CD4-positive, alpha-beta T cell treated with Interleukin-4 for 1 hour (primary cell): ENCODE results near the gene MIAT.
"Not testable (repeated sequence)": the region's sequence is repeated elsewhere in the genome, so short reads cannot be mapped to it uniquely, and the experiment has no call there.

Source experiments
- DNase-seq, 2 donors: peaks; one replicate each; pipeline ENCODE4 v3.0.0-alpha.2; 2020 to 2022

MIAT gene

GRCh38 chr22:26656891-26657851 lies at the start of gene MIAT:
Gene MIAT, plus strand, starts transcription at chr22:26657588.
- peak; percentile 60 to 72 for DNase-seq

GRCh38 chr22:26608129-26608528 lies 49.3 kb upstream of the MIAT start:
- DNase-seq: no peak

- DNase-seq: no peak
These were observed 48.1 kb upstream of the MIAT start for GRCh38 chr22:26609287-26609686.

- peak; percentile 17 to 44 for DNase-seq
These were observed 47.1 kb upstream of the MIAT start for GRCh38 chr22:26610072-26610958.

GRCh38 chr22:26610996-26611395 lies 46.4 kb upstream of the MIAT start:
- no peak for DNase-seq

- no peak for DNase-seq
These were observed 44.7 kb upstream of the MIAT start for GRCh38 chr22:26612652-26613051.

- DNase-seq: not testable (repeated sequence)
These were observed 43.6 kb upstream of the MIAT start for GRCh38 chr22:26613753-26614152.

GRCh38 chr22:26614322-26614721 lies 43.1 kb upstream of the MIAT start:
- DNase-seq: no peak

- DNase-seq: peak in 1 of 2 donors; percentile 13
These were observed 42.2 kb upstream of the MIAT start for GRCh38 chr22:26615149-26615548.

- no peak for DNase-seq
These were observed 41.5 kb upstream of the MIAT start for GRCh38 chr22:26615830-26616435.

- DNase-seq: no peak
These were observed 40.7 kb upstream of the MIAT start for GRCh38 chr22:26616650-26617049.

GRCh38 chr22:26617271-26618199 lies 39.9 kb upstream of the MIAT start, which contains the start of gene CRYBB1:
Gene CRYBB1, minus strand, starts transcription at chr22:26618027. Its CDS starts 1,708 bp downstream, at chr22:26616319.
- peak in 1 of 2 donors; percentile 15 for DNase-seq

- no peak for DNase-seq
These were observed 38.9 kb upstream of the MIAT start for GRCh38 chr22:26618455-26618854.

GRCh38 chr22:26619510-26619909 lies 37.9 kb upstream of the MIAT start:
- DNase-seq: no peak

- no peak for DNase-seq
These were observed 37.2 kb upstream of the MIAT start for GRCh38 chr22:26620197-26620596.

GRCh38 chr22:26621663-26622062 lies 35.7 kb upstream of the MIAT start, which contains the start of gene CRYBA4:
Gene CRYBA4, plus strand, starts transcription at chr22:26621963. Its CDS starts 634 bp downstream, at chr22:26622597.
- no peak for DNase-seq

GRCh38 chr22:26623984-26624383 lies 33.4 kb upstream of the MIAT start:
- DNase-seq: no peak

- no peak for DNase-seq
These were observed 32.6 kb upstream of the MIAT start for GRCh38 chr22:26624803-26625202.

GRCh38 chr22:26629988-26630761 lies 27.2 kb upstream of the MIAT start:
- DNase-seq: no peak

GRCh38 chr22:26631282-26631681 lies 26.1 kb upstream of the MIAT start:
- no peak for DNase-seq
